Glutamatergic neuron (in vitro differentiated cells): ENCODE measurements around the gene MARCHF10. TPM values are rescaled to one million over a fixed set of nuclear protein-coding genes. Genes with fewer than 3 reads are reported as not detected.

Experiments used
- DNase-seq: peaks from one replicate; pipeline ENCODE4 v3.0.0; 2022
- H3K27ac Mint-ChIP-seq: one replicate; pipeline ENCODE4 v1.8.0; 2020; ENCODE audit warnings: mild to moderate bottlenecking, mixed read lengths, inconsistent platforms; ENCODE audit not compliant: unreplicated experiment
- H3K27me3 Mint-ChIP-seq: one replicate; pipeline ENCODE4 v1.8.0; 2020; ENCODE audit warnings: mild to moderate bottlenecking, moderate library complexity, mixed read lengths, inconsistent platforms; ENCODE audit not compliant: unreplicated experiment
- H3K36me3 Mint-ChIP-seq: one replicate; pipeline ENCODE4 v1.8.0; 2020; ENCODE audit warnings: mild to moderate bottlenecking, mixed read lengths, inconsistent platforms; ENCODE audit not compliant: unreplicated experiment
- H3K4me1 Mint-ChIP-seq: one replicate; pipeline ENCODE4 v1.8.0; 2020; ENCODE audit warnings: mild to moderate bottlenecking, low read depth, mixed read lengths, inconsistent platforms; ENCODE audit not compliant: unreplicated experiment
- H3K4me3 Mint-ChIP-seq: one replicate; pipeline ENCODE4 v1.8.0; 2020; ENCODE audit warnings: mild to moderate bottlenecking, mixed read lengths, inconsistent platforms; ENCODE audit not compliant: unreplicated experiment
- H3K9me3 Mint-ChIP-seq: one replicate; pipeline ENCODE4 v1.8.0; 2020; ENCODE audit warnings: mild to moderate bottlenecking, moderate library complexity, mixed read lengths, inconsistent platforms; ENCODE audit not compliant: unreplicated experiment
- total RNA-seq: library from RNA; stranded (reverse); fragmentation: NEBNext Ultra II Directional; extraction: Animal tissue kit (Norgen Biotek cat#: 25700); gene quantifications from one replicate; pipeline ENCODE4 v1.2.1, GENCODE V29; 2021; ENCODE audit not compliant: unreplicated experiment
- TF ChIP-seq, protein P1 (sequence below): fragments of 200-600 bp; sonication (generic); IDR thresholded peaks from one replicate; pipeline ENCODE4 v1.5.0; 2021; ENCODE audit not compliant: partially characterized antibody, unreplicated experiment

The MARCHF10 gene
- total RNA-seq, 1 donor from 2014 or later: not detected

GRCh38 chr17:62780269-62780668 is 27.8 kb downstream of the MARCHF10 start:
- H3K4me3 Mint-ChIP-seq: no peak overlapping the region
- H3K27ac Mint-ChIP-seq: no peak overlapping the region
- peaks cover 5% of the 10 kb centered on the region for H3K4me1 Mint-ChIP-seq
- no peak for DNase-seq
- H3K36me3 Mint-ChIP-seq: no peaks in the 10 kb centered on the region
- H3K27me3 Mint-ChIP-seq: peaks cover 3% of the 10 kb centered on the region
- peaks cover 2% of the 10 kb centered on the region for H3K9me3 Mint-ChIP-seq
- TF ChIP-seq, protein P1, sequence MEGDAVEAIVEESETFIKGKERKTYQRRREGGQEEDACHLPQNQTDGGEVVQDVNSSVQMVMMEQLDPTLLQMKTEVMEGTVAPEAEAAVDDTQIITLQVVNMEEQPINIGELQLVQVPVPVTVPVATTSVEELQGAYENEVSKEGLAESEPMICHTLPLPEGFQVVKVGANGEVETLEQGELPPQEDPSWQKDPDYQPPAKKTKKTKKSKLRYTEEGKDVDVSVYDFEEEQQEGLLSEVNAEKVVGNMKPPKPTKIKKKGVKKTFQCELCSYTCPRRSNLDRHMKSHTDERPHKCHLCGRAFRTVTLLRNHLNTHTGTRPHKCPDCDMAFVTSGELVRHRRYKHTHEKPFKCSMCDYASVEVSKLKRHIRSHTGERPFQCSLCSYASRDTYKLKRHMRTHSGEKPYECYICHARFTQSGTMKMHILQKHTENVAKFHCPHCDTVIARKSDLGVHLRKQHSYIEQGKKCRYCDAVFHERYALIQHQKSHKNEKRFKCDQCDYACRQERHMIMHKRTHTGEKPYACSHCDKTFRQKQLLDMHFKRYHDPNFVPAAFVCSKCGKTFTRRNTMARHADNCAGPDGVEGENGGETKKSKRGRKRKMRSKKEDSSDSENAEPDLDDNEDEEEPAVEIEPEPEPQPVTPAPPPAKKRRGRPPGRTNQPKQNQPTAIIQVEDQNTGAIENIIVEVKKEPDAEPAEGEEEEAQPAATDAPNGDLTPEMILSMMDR: no peak

DNA sequence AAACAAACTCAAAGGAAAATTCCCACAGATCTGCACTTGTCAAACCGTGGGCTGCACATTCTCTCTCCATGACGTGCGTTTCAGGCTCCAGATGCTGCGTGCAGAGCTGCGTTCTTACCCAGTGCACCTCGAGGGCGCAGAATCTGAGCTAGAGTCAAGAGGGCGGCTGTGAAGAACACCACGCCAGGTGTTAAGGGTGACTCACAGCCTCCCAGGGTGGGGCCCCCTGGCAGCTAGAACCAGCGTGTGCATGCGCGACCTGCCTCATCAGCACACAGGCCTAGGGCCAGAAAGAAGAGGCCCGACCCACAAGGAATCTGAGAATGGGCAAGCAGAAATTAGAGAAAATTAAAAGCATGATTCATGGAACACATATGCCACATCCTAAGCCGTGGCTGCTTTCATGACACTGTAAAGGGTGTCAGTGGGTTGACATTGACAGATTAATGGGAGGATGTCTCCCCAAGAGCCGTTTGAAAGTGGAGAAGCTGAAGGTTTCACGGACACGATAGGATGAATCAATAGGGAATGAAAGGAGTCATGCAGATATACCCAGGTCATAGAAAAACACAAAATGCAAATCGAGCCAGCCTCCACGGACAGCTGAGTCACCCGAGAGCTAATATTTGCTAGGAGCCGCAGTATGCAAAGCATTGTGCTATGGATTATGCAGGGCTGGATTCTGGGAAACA is 29.0 kb downstream of the MARCHF10 start:
- peaks cover 2% of the 10 kb centered on the region for H3K9me3 Mint-ChIP-seq
- H3K4me1 Mint-ChIP-seq: peaks cover 5% of the 10 kb centered on the region
- no peak overlapping the region for H3K4me3 Mint-ChIP-seq
- no peak overlapping the region for H3K27ac Mint-ChIP-seq
- TF ChIP-seq, protein P1: no peak
- H3K27me3 Mint-ChIP-seq: peaks cover 3% of the 10 kb centered on the region
- peaks cover under 1% of the 10 kb centered on the region for H3K36me3 Mint-ChIP-seq
- no peak for DNase-seq

GRCh38 chr17:62775876-62776275 is 32.2 kb downstream of the MARCHF10 start:
- TF ChIP-seq, protein P1: no peak
- H3K27me3 Mint-ChIP-seq: peaks cover 9% of the 10 kb centered on the region
- peaks cover 26% of the 10 kb centered on the region for H3K36me3 Mint-ChIP-seq
- DNase-seq: no peak
- H3K27ac Mint-ChIP-seq: no peak overlapping the region
- peaks cover 5% of the 10 kb centered on the region for H3K4me1 Mint-ChIP-seq
- H3K4me3 Mint-ChIP-seq: no peak overlapping the region
- peaks cover 10% of the 10 kb centered on the region for H3K9me3 Mint-ChIP-seq

- Mint-ChIP-seq H3K4me3 (no peak overlapping the region), H3K9me3 (peaks cover 10% of the 10 kb centered on the region), H3K27me3 (peaks cover 9% of the 10 kb centered on the region), H3K4me1 (peaks cover 5% of the 10 kb centered on the region), H3K36me3 (peaks cover 26% of the 10 kb centered on the region), H3K27ac (no peak overlapping the region)
- DNase-seq: no peak
- TF ChIP-seq, protein P1: no peak
These were observed 33.8 kb downstream of the MARCHF10 start for GRCh38 chr17:62774338-62774737.

DNA sequence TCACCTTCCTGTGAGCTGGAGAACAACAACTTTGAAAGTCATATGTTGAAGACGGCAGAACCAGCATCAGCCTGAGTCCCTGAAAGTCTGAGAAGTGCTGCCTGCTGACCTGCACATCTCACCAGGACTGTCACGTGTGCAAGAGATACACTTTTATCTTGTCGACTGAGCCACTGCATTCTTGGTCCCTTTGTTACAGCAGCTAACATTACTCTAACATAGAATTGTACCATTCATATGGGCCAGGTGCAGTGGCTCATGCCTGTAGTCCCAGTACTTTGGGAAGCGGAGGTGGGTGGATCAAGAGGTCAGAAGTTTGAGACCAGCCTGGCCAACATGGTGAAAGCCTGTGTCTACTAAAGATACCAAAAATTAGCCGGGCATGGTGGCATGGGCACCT is 40.1 kb downstream of the MARCHF10 start:
- peaks cover 4% of the 10 kb centered on the region for H3K4me1 Mint-ChIP-seq
- H3K36me3 Mint-ChIP-seq: peaks cover 21% of the 10 kb centered on the region
- no peak overlapping the region for H3K4me3 Mint-ChIP-seq
- TF ChIP-seq, protein P1: no peak
- H3K27me3 Mint-ChIP-seq: peaks cover 2% of the 10 kb centered on the region
- DNase-seq: no peak
- no peak overlapping the region for H3K27ac Mint-ChIP-seq
- peaks cover 9% of the 10 kb centered on the region for H3K9me3 Mint-ChIP-seq
